Psoas muscle (tissue), 8 donors: ENCODE data around the gene ZC3H12A. TPM values are rescaled to one million over a fixed set of nuclear protein-coding genes. Genes with fewer than 3 reads are reported as not detected.

ENCODE experiments used
- ATAC-seq, 4 donors: fragments of 200-7000 bp; cut with Tn5 transposase; one replicate each; pipeline ENCODE4 v1.9.1; 2020; ENCODE audit warnings: moderate library complexity in 3 of 4, mild to moderate bottlenecking in 2 of 4
- DNase-seq, 2 donors: peaks; one replicate each; pipeline ENCODE4 v3.0.0-alpha.2; 2020
- H3K27ac ChIP-seq: fragments of 200-600 bp; one replicate; pipeline ENCODE4 v1.8.0; 2022
- H3K27me3 ChIP-seq, 3 donors: fragments of 200-600 bp in 1 of 3; one replicate each; pipeline versions ENCODE4 v1.6.1 to v1.8.0; 2013 to 2022; ENCODE audit warnings: low read length in 2 of 3, mild to moderate bottlenecking in 2 of 3, moderate library complexity in 1 of 3; ENCODE audit not compliant: insufficient read depth in 3 of 3
- H3K36me3 ChIP-seq, 2 donors: fragments of 200-600 bp in 1 of 2; one replicate each; pipeline versions ENCODE4 v1.6.1 to v1.8.0; 2013 to 2022; ENCODE audit warnings: low read depth in 1 of 2, mild to moderate bottlenecking in 1 of 2, moderate library complexity in 1 of 2; ENCODE audit not compliant: insufficient read depth in 1 of 2
- H3K4me1 ChIP-seq: fragments of 200-600 bp; one replicate; pipeline ENCODE4 v1.8.0; 2022
- H3K4me3 ChIP-seq: fragments of 200-600 bp; one replicate; pipeline ENCODE4 v1.8.0; 2022; ENCODE audit warnings: mild to moderate bottlenecking
- H3K9me3 ChIP-seq: fragments of 200-600 bp; one replicate; pipeline ENCODE4 v1.8.0; 2022
- WGBS, 3 donors: extraction: QIAGEN DNeasy Blood & Tissue Kit; methylation state at CpG; one replicate each; pipeline versions ENCODE4 v1.1.6 to v1.1.7; 2013; 5-methylcytosine and 5-hydroxymethylcytosine counted together
- intact Hi-C, 2 donors: fragments of 100-400 bp; cut with DNase I; formaldehyde crosslinking; loops; one replicate each; pipeline versions ENCODE4 v1.11.0 to v1.14.2; 2022
- polyA plus RNA-seq, 3 donors: library from polyadenylated mRNA; stranded (reverse); fragments of 200-250 nt; gene quantifications; one replicate each; pipeline ENCODE4 v1.2.3, GENCODE V29; 2013
- total RNA-seq, 4 donors: library from RNA; stranded (reverse); fragmentation: NEBNext Ultra II Directional in 2 of 4; extraction: Animal tissue kit (Norgen Biotek cat#: 25700) in 2 of 4; gene quantifications; one replicate each; pipeline versions ENCODE4 v1.2.1 to v1.2.4, GENCODE V29; 2021 to 2023
- TF ChIP-seq, protein P1 (sequence below): fragments of 200-600 bp; IDR thresholded peaks from one replicate; pipeline ENCODE4 v1.8.0; 2022; ENCODE audit warnings: antibody characterized with exemption
- donor health status: healthy with polysubstance abuse.
- donor health status: DM: no; HTN: no; CAD: no; lungs with moderate emphysema.
- donor health status: Bipolar disorder and iron deficiency.
- donor health status: healthy.
- donor health status: DM: yes; HTN: yes; CAD: no.
- donor health status: DM: no; HTN: no; CAD: no.
- donor health status: DM: no; HTN: no; CAD: no.
- donor health status: DM: yes; HTN: yes; CAD: no.

ZC3H12A gene
- total and polyA plus RNA-seq, 7 donors = 1.9 to 30.2 (median 13.5) TPM

DNA sequence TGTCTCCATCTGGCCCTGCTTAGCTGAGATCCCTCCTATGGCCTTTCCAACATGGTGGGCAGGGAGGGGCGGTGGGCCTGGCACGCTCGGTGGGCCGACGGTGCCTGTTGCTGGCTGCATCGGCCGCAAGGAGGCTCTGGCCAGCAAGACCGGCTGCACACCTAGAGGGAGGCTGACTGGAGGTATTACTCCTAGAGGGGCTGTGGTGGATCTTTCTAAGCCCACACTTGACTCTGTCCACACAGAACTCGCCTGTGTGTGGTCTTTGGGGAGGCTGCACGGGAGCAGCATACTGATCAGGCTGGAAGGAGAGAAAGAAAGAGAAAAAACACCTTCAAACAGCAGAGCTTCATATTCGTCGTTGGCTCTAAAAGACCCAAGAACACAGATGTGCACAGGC is 41.7 kb upstream of the ZC3H12A start:
- no peak overlapping the region for H3K4me3 ChIP-seq
- no peak for DNase-seq
- H3K27me3 ChIP-seq = peaks cover 0 to 33% (median 6%) of the 10 kb centered on the region in 3 donors
- no peaks in the 10 kb centered on the region for H3K36me3 ChIP-seq
- WGBS, 3 donors = 49 to 65% (median 60%) methylated on average over 12 of the region's 12 CpGs
- no peaks in the 10 kb centered on the region for H3K9me3 ChIP-seq
- TF ChIP-seq, protein P1, sequence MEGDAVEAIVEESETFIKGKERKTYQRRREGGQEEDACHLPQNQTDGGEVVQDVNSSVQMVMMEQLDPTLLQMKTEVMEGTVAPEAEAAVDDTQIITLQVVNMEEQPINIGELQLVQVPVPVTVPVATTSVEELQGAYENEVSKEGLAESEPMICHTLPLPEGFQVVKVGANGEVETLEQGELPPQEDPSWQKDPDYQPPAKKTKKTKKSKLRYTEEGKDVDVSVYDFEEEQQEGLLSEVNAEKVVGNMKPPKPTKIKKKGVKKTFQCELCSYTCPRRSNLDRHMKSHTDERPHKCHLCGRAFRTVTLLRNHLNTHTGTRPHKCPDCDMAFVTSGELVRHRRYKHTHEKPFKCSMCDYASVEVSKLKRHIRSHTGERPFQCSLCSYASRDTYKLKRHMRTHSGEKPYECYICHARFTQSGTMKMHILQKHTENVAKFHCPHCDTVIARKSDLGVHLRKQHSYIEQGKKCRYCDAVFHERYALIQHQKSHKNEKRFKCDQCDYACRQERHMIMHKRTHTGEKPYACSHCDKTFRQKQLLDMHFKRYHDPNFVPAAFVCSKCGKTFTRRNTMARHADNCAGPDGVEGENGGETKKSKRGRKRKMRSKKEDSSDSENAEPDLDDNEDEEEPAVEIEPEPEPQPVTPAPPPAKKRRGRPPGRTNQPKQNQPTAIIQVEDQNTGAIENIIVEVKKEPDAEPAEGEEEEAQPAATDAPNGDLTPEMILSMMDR = no peak
- H3K27ac ChIP-seq = no peak overlapping the region
- ATAC-seq = no peak
- intact Hi-C loops = loop anchor here (5.0 to 10.0 kb wide), 3 partner anchors 730 to 875 kb away; no protein-coding TSS in a partner anchor
- no peaks in the 10 kb centered on the region for H3K4me1 ChIP-seq

DNA sequence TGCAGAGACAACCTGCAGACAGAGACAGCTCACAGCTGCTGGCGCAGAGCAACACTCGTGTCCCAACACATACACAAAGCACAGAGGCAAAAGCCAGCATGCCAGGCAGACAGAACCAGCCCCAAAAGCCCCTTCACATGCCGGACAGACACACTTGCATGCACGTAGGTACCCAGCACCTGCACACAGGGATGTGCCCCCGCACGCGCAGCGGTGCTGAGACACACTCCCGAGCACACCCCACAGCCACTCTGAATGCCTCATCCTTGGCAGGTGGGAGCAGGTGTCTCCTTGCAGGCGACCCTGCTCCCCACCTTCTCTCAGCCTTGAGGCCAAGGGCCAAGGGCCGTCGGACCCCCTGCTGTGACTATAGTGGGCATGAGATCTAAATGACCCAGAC is 41.2 kb upstream of the ZC3H12A start:
- Histone ChIP-seq H3K9me3 (no peaks in the 10 kb centered on the region), H3K4me1 (no peaks in the 10 kb centered on the region), H3K4me3 (no peak overlapping the region), H3K27ac (no peak overlapping the region), H3K36me3 (no peaks in the 10 kb centered on the region), H3K27me3 (peaks cover 0 to 35% (median 4%) of the 10 kb centered on the region in 3 donors)
- TF ChIP-seq, protein P1 = no peak
- ATAC-seq (no peak), DNase-seq (no peak)
- intact Hi-C loops = loop anchor here (5.0 to 10.0 kb wide), 3 partner anchors 731 to 876 kb away; no protein-coding TSS in a partner anchor
- 70 to 73% (median 71%) methylated on average over 12 of the region's 12 CpGs for WGBS, 3 donors

DNA sequence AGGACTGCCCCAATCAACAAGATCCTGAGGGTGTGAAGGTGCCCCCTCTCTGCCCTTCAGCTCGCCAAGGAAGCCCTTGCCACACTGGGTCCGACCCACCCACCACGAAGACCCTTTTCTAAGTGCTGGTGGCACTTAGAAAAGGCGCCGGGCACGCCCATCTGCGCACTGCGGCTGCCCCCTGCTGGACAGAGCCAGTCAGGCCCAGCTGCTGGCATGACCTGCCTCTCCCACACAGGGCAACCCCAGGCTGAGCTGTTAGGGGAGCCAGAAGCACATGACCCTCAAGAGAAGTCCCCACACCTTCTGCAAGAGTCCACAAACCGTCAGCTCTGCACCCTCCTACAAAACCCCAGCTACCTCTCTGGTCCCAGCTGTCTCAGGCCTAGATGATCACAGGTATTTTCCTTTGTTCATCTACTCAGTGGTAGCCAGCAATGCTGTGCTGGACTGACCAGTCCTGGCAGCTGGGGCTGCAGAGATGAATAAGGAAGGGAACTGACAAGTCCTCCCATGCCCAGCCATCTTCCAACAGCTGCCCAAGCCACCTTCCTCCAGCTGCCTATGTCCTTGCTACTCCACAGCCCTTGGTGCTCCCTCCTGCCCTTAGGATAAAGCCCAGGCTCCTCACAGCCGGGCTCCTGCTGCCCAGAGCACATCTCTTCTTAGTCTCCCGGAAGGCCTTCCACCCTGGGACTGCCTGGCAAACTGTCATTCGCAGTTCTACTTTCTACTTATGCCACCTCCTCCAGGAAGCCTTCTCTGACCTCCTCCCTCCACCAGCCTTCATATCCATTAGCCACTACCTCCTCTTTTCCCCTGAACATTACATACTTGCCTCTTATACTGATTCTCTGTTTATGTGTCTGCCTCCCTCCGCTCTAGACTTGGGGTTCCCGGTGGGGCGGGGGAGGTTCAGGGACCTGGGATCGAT is 39.8 kb upstream of the ZC3H12A start:
- H3K27me3 ChIP-seq = peaks cover 2 to 39% (median 2%) of the 10 kb centered on the region in 3 donors
- TF ChIP-seq, protein P1 = peak; percentile 89
- 25 to 31% (median 26%) methylated on average over 15 to 16 of the region's 16 CpGs for WGBS, 3 donors
- H3K27ac ChIP-seq = no peak overlapping the region
- no peaks in the 10 kb centered on the region for H3K9me3 ChIP-seq
- peak; percentile 75 to 89 (median 84) for ATAC-seq
- intact Hi-C loops = loop anchor here (2.0 to 10.0 kb wide), 4 partner anchors 732 to 877 kb away; no protein-coding TSS in a partner anchor
- no peaks in the 10 kb centered on the region for H3K36me3 ChIP-seq
- H3K4me3 ChIP-seq = no peak overlapping the region
- H3K4me1 ChIP-seq = no peaks in the 10 kb centered on the region
- peak; percentile 66 to 85 for DNase-seq

DNA sequence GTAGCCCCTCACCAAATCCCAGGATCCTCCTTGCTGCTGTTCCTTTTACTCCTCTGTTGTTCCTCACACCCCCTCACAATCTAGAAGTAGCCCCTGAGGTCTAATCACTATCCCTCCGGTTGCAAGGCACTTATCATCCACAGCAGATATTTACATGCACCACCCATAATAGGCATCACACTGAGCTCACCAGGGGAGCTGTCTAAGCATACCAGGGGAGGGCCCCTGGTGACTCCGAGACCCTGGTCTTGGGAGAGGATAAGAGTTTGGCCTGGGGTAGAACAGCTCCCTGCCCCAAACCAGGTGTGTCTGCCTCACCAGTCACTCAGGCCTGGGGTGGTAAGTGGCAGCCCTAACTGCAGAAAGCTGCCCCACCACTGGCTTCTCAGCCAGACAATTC is 37.3 kb upstream of the ZC3H12A start:
- intact Hi-C loops = loop anchor here in 1 of 2 donors (10.0 kb wide), 1 partner anchor 862 kb away; no protein-coding TSS in a partner anchor
- no peak for ATAC-seq
- no peak for DNase-seq
- Histone ChIP-seq H3K27ac (no peak overlapping the region), H3K9me3 (no peaks in the 10 kb centered on the region), H3K36me3 (no peaks in the 10 kb centered on the region), H3K4me3 (no peak overlapping the region), H3K27me3 (peaks cover 2 to 18% (median 4%) of the 10 kb centered on the region in 3 donors), H3K4me1 (no peaks in the 10 kb centered on the region)
- TF ChIP-seq, protein P1 = no peak
- WGBS, 3 donors = 29 to 45% (median 38%) methylated on average over 2 of the region's 2 CpGs
